ENCODE data around the gene ATMIN. TPM values are rescaled to one million over a fixed set of nuclear protein-coding genes. Genes with fewer than 3 reads are reported as not detected.

The ATMIN gene
- total and polyA plus RNA-seq, 2 of the 13 experiments (the other 11 are each of a cell fraction or from before 2014, with no cell fraction given): 34.6 to 60.4 TPM

DNA sequence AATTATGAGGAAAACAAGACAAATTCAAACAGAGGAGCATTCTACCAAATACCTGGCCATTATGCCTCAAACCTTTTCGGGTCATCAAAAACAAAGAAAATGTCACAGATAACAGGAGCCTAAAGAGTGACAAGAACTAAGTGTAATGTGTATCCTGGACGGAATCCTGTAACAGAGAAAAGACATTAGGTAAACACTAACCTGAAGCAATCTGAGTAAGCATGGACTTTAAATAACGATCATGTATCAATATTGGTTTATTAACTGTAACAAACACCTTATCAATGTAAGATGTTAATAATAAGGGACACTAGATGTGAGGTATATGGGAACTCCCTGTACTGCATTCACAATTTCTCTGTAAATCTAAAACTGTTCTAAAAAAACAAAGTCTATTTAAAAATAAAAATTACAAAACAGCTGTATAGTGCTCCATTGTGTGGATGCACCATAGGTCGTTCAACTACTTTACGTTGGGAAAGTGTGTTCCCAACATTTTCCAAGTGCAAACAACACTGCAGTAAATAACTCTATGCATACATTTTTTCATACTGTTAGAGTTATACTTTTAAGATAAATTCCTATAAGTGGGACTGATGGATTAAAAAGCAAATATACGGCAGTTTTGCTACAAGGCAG, 43.7 kb upstream of the ATMIN start (continued):
- TF ChIP-seq CEBPB (IDR thresholded peaks at IDR 0.05; ENCODE audit: borderline replicate concordance, low read depth, low read length) (peak; percentile 81; the same call in 1 of the 2 replicates), FOXA1 (IDR thresholded peaks at IDR 0.05) (peak; percentile 98), FOXA1 (CRISPR knock-in tag; IDR thresholded peaks at IDR 0.05) (peak; percentile 93), GFI1 (CRISPR knock-in tag; IDR thresholded peaks at IDR 0.05; ENCODE audit: borderline replicate concordance) (peak; percentile 45), MLXIP (CRISPR knock-in tag; IDR thresholded peaks at IDR 0.05; ENCODE audit: borderline replicate concordance) (no peak), CENPX (CRISPR knock-in tag; IDR thresholded peaks at IDR 0.05) (no peak), FOXO1 (CRISPR knock-in tag; IDR thresholded peaks at IDR 0.05) (peak; percentile 53; the same call in 1 of the 2 replicates), THAP11 (CRISPR knock-in tag; IDR thresholded peaks at IDR 0.05) (no peak), SOX13 (IDR thresholded peaks at IDR 0.05) (no peak), SOX13 (CRISPR knock-in tag; conservative IDR thresholded peaks at IDR 0.05 in 1 of 2, IDR thresholded peaks at IDR 0.05 in 1 of 2) (peak in 1 of 2 experiments; percentile 82; a peak in 2 of 4 replicates), NFIC (IDR thresholded peaks at IDR 0.05; ENCODE audit: low read length) (peak; percentile 65; the same call in 1 of the 2 replicates), ZNF468 (CRISPR knock-in tag; IDR thresholded peaks at IDR 0.05) (no peak), ZNF121 (CRISPR knock-in tag; IDR thresholded peaks at IDR 0.05) (no peak), MED1 (CRISPR knock-in tag; IDR thresholded peaks at IDR 0.05) (peak; percentile 48; the same call in 1 of the 2 replicates), ZNF614 (CRISPR knock-in tag; IDR thresholded peaks at IDR 0.05; ENCODE audit: borderline replicate concordance) (0 out of 2 replicates have a peak, but pooled peaks have one; percentile 29), EEA1 (CRISPR knock-in tag; IDR thresholded peaks at IDR 0.05; ENCODE audit: borderline replicate concordance) (no peak), CAMTA2 (CRISPR knock-in tag; IDR thresholded peaks at IDR 0.05; ENCODE audit: borderline replicate concordance) (no peak), PHB2 (IDR thresholded peaks at IDR 0.05; ENCODE audit: partially characterized antibody) (no peak), SOX6 (IDR thresholded peaks at IDR 0.05) (no peak), SOX6 (CRISPR knock-in tag; IDR thresholded peaks at IDR 0.05) (peak; percentile 61), ZFP1 (CRISPR knock-in tag; IDR thresholded peaks at IDR 0.05) (0 out of 2 replicates have a peak, but pooled peaks have one; percentile 50), ISL2 (CRISPR knock-in tag; IDR thresholded peaks at IDR 0.05) (peak; percentile 71), ZNF747 (CRISPR knock-in tag; IDR thresholded peaks at IDR 0.05; ENCODE audit: borderline replicate concordance) (no peak)
- TF ChIP-seq, protein P1, sequence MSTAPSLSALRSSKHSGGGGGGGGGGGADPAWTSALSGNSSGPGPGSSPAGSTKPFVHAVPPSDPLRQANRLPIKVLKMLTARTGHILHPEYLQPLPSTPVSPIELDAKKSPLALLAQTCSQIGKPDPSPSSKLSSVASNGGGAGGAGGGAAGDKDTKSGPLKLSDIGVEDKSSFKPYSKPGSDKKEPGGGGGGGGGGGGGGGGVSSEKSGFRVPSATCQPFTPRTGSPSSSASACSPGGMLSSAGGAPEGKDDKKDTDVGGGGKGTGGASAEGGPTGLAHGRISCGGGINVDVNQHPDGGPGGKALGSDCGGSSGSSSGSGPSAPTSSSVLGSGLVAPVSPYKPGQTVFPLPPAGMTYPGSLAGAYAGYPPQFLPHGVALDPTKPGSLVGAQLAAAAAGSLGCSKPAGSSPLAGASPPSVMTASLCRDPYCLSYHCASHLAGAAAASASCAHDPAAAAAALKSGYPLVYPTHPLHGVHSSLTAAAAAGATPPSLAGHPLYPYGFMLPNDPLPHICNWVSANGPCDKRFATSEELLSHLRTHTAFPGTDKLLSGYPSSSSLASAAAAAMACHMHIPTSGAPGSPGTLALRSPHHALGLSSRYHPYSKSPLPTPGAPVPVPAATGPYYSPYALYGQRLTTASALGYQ (CRISPR knock-in tag; IDR thresholded peaks at IDR 0.05): peak; percentile 69
- TF ChIP-seq, protein P2, sequence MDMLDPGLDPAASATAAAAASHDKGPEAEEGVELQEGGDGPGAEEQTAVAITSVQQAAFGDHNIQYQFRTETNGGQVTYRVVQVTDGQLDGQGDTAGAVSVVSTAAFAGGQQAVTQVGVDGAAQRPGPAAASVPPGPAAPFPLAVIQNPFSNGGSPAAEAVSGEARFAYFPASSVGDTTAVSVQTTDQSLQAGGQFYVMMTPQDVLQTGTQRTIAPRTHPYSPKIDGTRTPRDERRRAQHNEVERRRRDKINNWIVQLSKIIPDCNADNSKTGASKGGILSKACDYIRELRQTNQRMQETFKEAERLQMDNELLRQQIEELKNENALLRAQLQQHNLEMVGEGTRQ (IDR thresholded peaks at IDR 0.05; ENCODE audit: low read depth, low read length): no peak
- TF ChIP-seq, protein P2 (CRISPR knock-in tag; IDR thresholded peaks at IDR 0.05; ENCODE audit: borderline replicate concordance): no peak
